GM20000 (cell line): ENCODE results near the gene COL10A1.

Experiments used
- DNase-seq: peaks from one replicate; pipeline ENCODE4 v3.0.0; 2012; ENCODE audit warnings: low spot score
- CTCF ChIP-seq: IDR thresholded peaks from 2 replicates; pipeline ENCODE4 v1.5.1; 2012; ENCODE audit warnings: mild to moderate bottlenecking, control low read depth; ENCODE audit errors: extremely low read depth, missing control alignments

COL10A1 gene

GRCh38 chr6:116145803-116146675, 20.1 kb upstream of the COL10A1 start:
- no peak for TF ChIP-seq CTCF

GRCh38 chr6:116144605-116145004, 18.7 kb upstream of the COL10A1 start:
- no peak for TF ChIP-seq CTCF
- DNase-seq = no peak

More at GRCh38 chr6:116145803-116146675, 20.1 kb upstream of the COL10A1 start:
- DNase-seq = no peak

GRCh38 chr6:116139917-116140316, 14.0 kb upstream of the COL10A1 start:
- TF ChIP-seq CTCF = no peak
- no peak for DNase-seq

GRCh38 chr6:116136933-116137340, 11.0 kb upstream of the COL10A1 start:
- no peak for TF ChIP-seq CTCF
- no peak for DNase-seq

GRCh38 chr6:116136373-116136772, 10.4 kb upstream of the COL10A1 start:
- no peak for DNase-seq
- TF ChIP-seq CTCF = no peak

GRCh38 chr6:116133453-116133852, 7.5 kb upstream of the COL10A1 start:
- no peak for TF ChIP-seq CTCF
- no peak for DNase-seq

- no peak for DNase-seq
- no peak for TF ChIP-seq CTCF
These were observed 2.0 kb upstream of the COL10A1 start for GRCh38 chr6:116127771-116128493.
